ENCODE measurements around the gene TENM4. TPM values are rescaled to one million over a fixed set of nuclear protein-coding genes. Genes with fewer than 3 reads are reported as not detected.

Gene TENM4
- polyA plus RNA-seq, 1 of the 3 experiments (the other 2 are of a cell fraction) = 16.7 TPM

GRCh38 chr11:78659326-78660270 is 781.2 kb downstream of the TENM4 start:
- no peaks in the 10 kb centered on the region for H4K20me1 ChIP-seq (ENCODE audit: insufficient read depth)
- ChIA-PET POLR2A (no interaction called here), CTCF (interaction anchor here (5.1 to 6.8 kb wide), 2 partner anchors 13 to 14 kb away, joined by 32 to 53 read pairs; no protein-coding TSS in a partner anchor)
- no peaks in the 10 kb centered on the region for H3F3A ChIP-seq (replicated peaks; ENCODE audit: insufficient read depth)
- H3K4me1 ChIP-seq (ENCODE audit: control insufficient read depth in 1 of 2, insufficient read depth in 2 of 2, low read depth in 1 of 2, low read length in 1 of 2) = no peaks in the 10 kb centered on the region
- H2AFZ ChIP-seq (ENCODE audit: low read depth) = no peak overlapping the region
- H3K27me3 ChIP-seq (ENCODE audit: insufficient read depth) = no peaks in the 10 kb centered on the region
- 84% methylated on average over 11 of the region's 11 CpGs for WGBS (ENCODE audit: low lambda C conversion rate)
- no peak overlapping the region for H3K9ac ChIP-seq
- H3K9me2 ChIP-seq = no peaks in the 10 kb centered on the region
- no peak overlapping the region for H3K4me3 ChIP-seq (ENCODE audit: low read depth in 2 of 2, low read length in 1 of 2)
- no peaks in the 10 kb centered on the region for H3K79me2 ChIP-seq (ENCODE audit: insufficient read depth)
- no peak overlapping the region for H3K4me2 ChIP-seq
- no peaks in the 10 kb centered on the region for H3K9me3 ChIP-seq
- no peak for TF ChIP-seq USF1 (IDR thresholded peaks at IDR 0.05; ENCODE audit: borderline replicate concordance, low read depth)
- TF ChIP-seq SMC3 (IDR thresholded peaks at IDR 0.05; ENCODE audit: low read depth, low read length) = no peak
- TF ChIP-seq CTCF (IDR thresholded peaks at IDR 0.05) = no peak
- no peak for TF ChIP-seq TCF12 (IDR thresholded peaks at IDR 0.05)
- no peak for TF ChIP-seq EZH2phosphoT487 (IDR thresholded peaks at IDR 0.05; ENCODE audit: borderline replicate concordance, low read depth)
- no peak for TF ChIP-seq ZBTB33 (IDR thresholded peaks at IDR 0.05; ENCODE audit: borderline replicate concordance, low read depth)
- no peak for TF ChIP-seq JUND (IDR thresholded peaks at IDR 0.05)
- TF ChIP-seq EP300 (IDR thresholded peaks at IDR 0.05; ENCODE audit: borderline replicate concordance in 1 of 2, low read depth in 1 of 2, low read length in 1 of 2) = no peak
- no peak for TF ChIP-seq TAF1 (IDR thresholded peaks at IDR 0.05; ENCODE audit: borderline replicate concordance, low read depth, low read length)
- TF ChIP-seq GATA2 (CRISPR knock-in tag; IDR thresholded peaks at IDR 0.05) = no peak
- no peak for TF ChIP-seq FOXJ3 (CRISPR knock-in tag; IDR thresholded peaks at IDR 0.05)
- H3K27ac ChIP-seq (ENCODE audit: low read depth in 2 of 2, low read length in 1 of 2) = no peak overlapping the region
- peaks cover 2 to 33% of the 10 kb centered on the region in 2 experiments for H3K36me3 ChIP-seq (replicated peaks in 1 of 2; ENCODE audit: control insufficient read depth in 1 of 2, insufficient read depth in 2 of 2, low read length in 1 of 2)
- DNase-seq = no peak

All from SK-N-SH (cell line).